Adipocyte (in vitro differentiated cells): ENCODE measurements around the gene WDR37.
"Not testable (repeated sequence)": the region's sequence is repeated elsewhere in the genome, so short reads cannot be mapped to it uniquely, and the experiment has no call there.

Source experiments
- DNase-seq: peaks from one replicate; pipeline ENCODE4 v3.0.0-alpha.2; 2015; ENCODE audit warnings: low read depth
- H3K27me3 ChIP-seq: replicated peaks from 2 replicates; pipeline ENCODE4 v1.7.0; 2013; ENCODE audit warnings: mild to moderate bottlenecking, low read length, moderate library complexity; ENCODE audit not compliant: control insufficient read depth, insufficient read depth
- H3K36me3 ChIP-seq: 2 replicates; pipeline ENCODE4 v1.7.0; 2013; ENCODE audit warnings: low read length, mild to moderate bottlenecking, moderate library complexity; ENCODE audit not compliant: control insufficient read depth, insufficient read depth, severe bottlenecking
- H3K4me1 ChIP-seq: 2 replicates; pipeline ENCODE4 v1.7.0; 2013; ENCODE audit warnings: mild to moderate bottlenecking, low read length, moderate library complexity; ENCODE audit not compliant: control insufficient read depth, insufficient read depth
- H3K4me3 ChIP-seq: 2 replicates; pipeline ENCODE4 v1.7.0; 2013; ENCODE audit warnings: mild to moderate bottlenecking, low read length, moderate library complexity
- H3K9ac ChIP-seq: 2 replicates; pipeline ENCODE4 v1.7.0; 2013; ENCODE audit warnings: mild to moderate bottlenecking, low read length, moderate library complexity
- H3K9me3 ChIP-seq: 2 replicates; pipeline ENCODE4 v1.7.0; 2013; ENCODE audit warnings: mild to moderate bottlenecking, low read length, moderate library complexity; ENCODE audit not compliant: control insufficient read depth

The WDR37 gene, protein sequence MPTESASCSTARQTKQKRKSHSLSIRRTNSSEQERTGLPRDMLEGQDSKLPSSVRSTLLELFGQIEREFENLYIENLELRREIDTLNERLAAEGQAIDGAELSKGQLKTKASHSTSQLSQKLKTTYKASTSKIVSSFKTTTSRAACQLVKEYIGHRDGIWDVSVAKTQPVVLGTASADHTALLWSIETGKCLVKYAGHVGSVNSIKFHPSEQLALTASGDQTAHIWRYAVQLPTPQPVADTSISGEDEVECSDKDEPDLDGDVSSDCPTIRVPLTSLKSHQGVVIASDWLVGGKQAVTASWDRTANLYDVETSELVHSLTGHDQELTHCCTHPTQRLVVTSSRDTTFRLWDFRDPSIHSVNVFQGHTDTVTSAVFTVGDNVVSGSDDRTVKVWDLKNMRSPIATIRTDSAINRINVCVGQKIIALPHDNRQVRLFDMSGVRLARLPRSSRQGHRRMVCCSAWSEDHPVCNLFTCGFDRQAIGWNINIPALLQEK

GRCh38 chr10:1056326-1057105 lies at the start of gene WDR37:
TSS of gene WDR37 (plus strand) at chr10:1056385. CDS start at chr10:1072156, 15,771 bp downstream.
- peaks cover 20% of the 10 kb centered on the region for H3K36me3 ChIP-seq
- DNase-seq = peak; percentile 93
- H3K9me3 ChIP-seq = no peaks in the 10 kb centered on the region
- peak within 1 kb of the TSS; percentile 99 for H3K4me3 ChIP-seq
- H3K9ac ChIP-seq = peak within 1 kb of the TSS; percentile 99
- H3K27me3 ChIP-seq = no peaks in the 10 kb centered on the region
- H3K4me1 ChIP-seq = peaks cover 27% of the 10 kb centered on the region

DNA sequence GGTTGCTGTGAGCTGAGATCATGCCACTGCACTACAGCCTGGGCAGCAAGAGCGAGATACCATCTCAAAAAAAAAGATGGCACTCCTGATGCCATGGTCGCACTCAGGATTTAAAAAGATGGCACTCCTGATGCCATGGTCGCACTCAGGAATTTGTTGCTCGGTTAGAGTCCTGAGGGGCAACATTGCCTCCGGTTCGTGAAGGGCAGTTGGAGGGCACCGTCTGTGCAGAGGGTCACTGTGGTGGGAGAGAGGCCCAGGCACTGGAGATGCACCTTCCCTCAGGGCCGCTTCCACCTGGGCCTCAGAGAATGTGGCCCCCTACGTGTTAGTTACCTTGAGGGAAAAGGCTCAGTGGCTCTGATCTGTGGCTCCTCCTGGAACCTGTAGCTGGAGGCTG lies 49.6 kb upstream of the WDR37 start:
- peaks cover 100% of the 10 kb centered on the region for H3K36me3 ChIP-seq
- peaks cover 14% of the 10 kb centered on the region for H3K9me3 ChIP-seq

DNA sequence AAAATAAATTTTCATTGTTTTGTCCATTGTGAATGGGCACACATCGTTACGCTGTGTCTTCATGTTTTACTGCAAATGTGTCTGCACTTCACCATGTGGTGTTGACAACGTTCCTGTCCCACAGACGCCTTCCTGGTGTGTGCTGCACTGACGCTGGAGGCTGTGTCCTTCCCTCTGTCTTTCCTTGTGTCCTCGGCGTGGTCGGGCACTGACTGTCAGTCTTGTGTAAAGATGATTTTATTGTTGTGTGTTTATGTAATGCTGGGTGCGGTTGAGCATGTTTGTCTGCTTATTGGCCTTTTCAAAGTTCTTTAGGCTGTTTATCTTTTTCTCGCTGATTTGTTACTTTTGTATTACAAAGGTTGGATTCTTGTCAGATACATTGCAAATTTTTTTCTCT lies 48.6 kb upstream of the WDR37 start:
- peaks cover 100% of the 10 kb centered on the region for H3K36me3 ChIP-seq
- H3K4me3 ChIP-seq = no peak overlapping the region
- H3K9me3 ChIP-seq = peaks cover 8% of the 10 kb centered on the region
- no peaks in the 10 kb centered on the region for H3K27me3 ChIP-seq
- no peaks in the 10 kb centered on the region for H3K4me1 ChIP-seq
- no peak overlapping the region for H3K9ac ChIP-seq
- no peak for DNase-seq

More for the DNA sequence above, 49.6 kb upstream of the WDR37 start:
- H3K4me1 ChIP-seq = no peaks in the 10 kb centered on the region
- no peak for DNase-seq
- no peak overlapping the region for H3K4me3 ChIP-seq
- no peaks in the 10 kb centered on the region for H3K27me3 ChIP-seq
- no peak overlapping the region for H3K9ac ChIP-seq

GRCh38 chr10:1009071-1009494 lies 47.1 kb upstream of the WDR37 start:
- DNase-seq = no peak
- no peaks in the 10 kb centered on the region for H3K9me3 ChIP-seq
- H3K4me3 ChIP-seq = no peak overlapping the region
- H3K36me3 ChIP-seq = peaks cover 96% of the 10 kb centered on the region
- no peaks in the 10 kb centered on the region for H3K4me1 ChIP-seq
- no peak overlapping the region for H3K9ac ChIP-seq
- H3K27me3 ChIP-seq = no peaks in the 10 kb centered on the region

- H3K36me3 ChIP-seq = peaks cover 96% of the 10 kb centered on the region
- not testable (repeated sequence) for DNase-seq, H3K4me1 ChIP-seq, H3K27me3 ChIP-seq, H3K9ac ChIP-seq, H3K9me3 ChIP-seq, H3K4me3 ChIP-seq
These were observed 46.2 kb upstream of the WDR37 start for GRCh38 chr10:1009947-1010346.

DNA sequence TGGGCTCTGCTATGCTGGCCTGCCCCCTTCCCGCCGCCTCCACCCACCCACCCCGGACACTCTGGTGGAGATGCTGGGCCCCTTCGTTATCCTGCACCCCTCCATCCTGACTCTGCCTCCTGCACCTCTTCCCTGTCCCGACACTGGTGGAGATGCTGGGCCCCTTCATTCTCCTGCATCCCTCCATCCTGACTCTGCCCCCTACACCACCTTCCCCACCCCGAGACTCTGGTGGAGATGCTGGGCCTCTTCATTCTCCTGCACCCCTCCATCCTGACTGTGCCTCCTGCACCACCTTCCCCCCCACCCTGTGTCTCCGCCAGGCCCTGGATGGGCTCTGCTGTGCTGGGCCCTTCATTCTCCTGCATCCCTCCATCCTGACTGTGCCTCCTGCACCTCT lies 45.5 kb upstream of the WDR37 start:
- no peak overlapping the region for H3K9ac ChIP-seq
- H3K36me3 ChIP-seq = peaks cover 95% of the 10 kb centered on the region
- no peak for DNase-seq
- no peak overlapping the region for H3K4me3 ChIP-seq
- no peaks in the 10 kb centered on the region for H3K4me1 ChIP-seq
- no peaks in the 10 kb centered on the region for H3K27me3 ChIP-seq
- H3K9me3 ChIP-seq = no peaks in the 10 kb centered on the region

GRCh38 chr10:1011696-1012095 lies 44.5 kb upstream of the WDR37 start:
- Histone ChIP-seq H3K9me3 (no peaks in the 10 kb centered on the region), H3K4me1 (no peaks in the 10 kb centered on the region), H3K27me3 (no peaks in the 10 kb centered on the region), H3K36me3 (peaks cover 95% of the 10 kb centered on the region), H3K4me3 (no peak overlapping the region), H3K9ac (no peak overlapping the region)
- no peak for DNase-seq

GRCh38 chr10:1015688-1016087 lies 40.5 kb upstream of the WDR37 start:
- H3K36me3 ChIP-seq = peaks cover 88% of the 10 kb centered on the region

DNA sequence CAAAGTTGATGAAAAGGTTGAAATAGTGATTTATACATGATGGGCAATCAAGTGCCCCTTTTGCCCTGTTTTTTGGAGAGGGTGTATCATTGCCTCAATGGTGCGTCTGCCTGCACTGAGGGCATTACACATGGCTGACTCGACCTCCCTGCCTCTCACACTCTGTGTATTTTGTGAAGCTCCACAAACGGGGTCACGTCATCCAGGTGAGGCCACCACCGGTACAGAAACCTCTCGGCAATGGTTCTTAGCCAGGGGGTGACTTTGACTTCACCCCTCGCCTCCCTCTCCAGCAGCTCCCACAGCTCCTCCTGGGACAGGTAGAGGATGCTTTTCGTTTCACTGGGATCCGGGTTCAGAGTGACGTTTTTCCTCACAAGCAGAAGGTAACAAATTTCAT lies 36.8 kb upstream of the WDR37 start:
- H3K36me3 ChIP-seq = peaks cover 57% of the 10 kb centered on the region
- DNase-seq = no peak
- no peaks in the 10 kb centered on the region for H3K4me1 ChIP-seq
- no peak overlapping the region for H3K9ac ChIP-seq
- no peaks in the 10 kb centered on the region for H3K9me3 ChIP-seq
- H3K4me3 ChIP-seq = no peak overlapping the region
- no peaks in the 10 kb centered on the region for H3K27me3 ChIP-seq

More at GRCh38 chr10:1015688-1016087, 40.5 kb upstream of the WDR37 start:
- no peaks in the 10 kb centered on the region for H3K27me3 ChIP-seq
- H3K4me3 ChIP-seq = no peak overlapping the region
- DNase-seq = no peak
- H3K9ac ChIP-seq = no peak overlapping the region
- no peaks in the 10 kb centered on the region for H3K4me1 ChIP-seq
- no peaks in the 10 kb centered on the region for H3K9me3 ChIP-seq

DNA sequence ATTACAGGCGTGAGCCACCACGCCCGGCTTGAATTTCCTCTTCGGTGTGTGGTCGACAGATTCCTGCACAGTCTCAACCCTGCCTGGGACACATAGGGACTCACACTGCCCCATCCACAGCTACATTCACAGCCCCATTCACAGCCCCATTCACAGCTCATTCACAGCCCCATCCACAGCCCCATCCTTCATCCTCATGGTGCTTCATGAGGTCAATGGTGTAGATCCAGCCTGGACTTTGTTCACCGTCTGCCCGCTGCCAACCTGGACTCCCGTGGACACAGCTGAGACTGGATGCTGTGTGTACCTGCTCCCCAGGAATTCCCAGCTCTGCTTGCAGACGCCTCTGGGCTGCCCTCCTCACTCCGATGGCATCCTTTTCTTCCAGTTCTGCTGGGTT lies 35.7 kb upstream of the WDR37 start:
- Histone ChIP-seq H3K4me1 (no peaks in the 10 kb centered on the region), H3K36me3 (peaks cover 47% of the 10 kb centered on the region), H3K9me3 (no peaks in the 10 kb centered on the region), H3K27me3 (no peaks in the 10 kb centered on the region), H3K4me3 (no peak overlapping the region), H3K9ac (no peak overlapping the region)
- DNase-seq = no peak

DNA sequence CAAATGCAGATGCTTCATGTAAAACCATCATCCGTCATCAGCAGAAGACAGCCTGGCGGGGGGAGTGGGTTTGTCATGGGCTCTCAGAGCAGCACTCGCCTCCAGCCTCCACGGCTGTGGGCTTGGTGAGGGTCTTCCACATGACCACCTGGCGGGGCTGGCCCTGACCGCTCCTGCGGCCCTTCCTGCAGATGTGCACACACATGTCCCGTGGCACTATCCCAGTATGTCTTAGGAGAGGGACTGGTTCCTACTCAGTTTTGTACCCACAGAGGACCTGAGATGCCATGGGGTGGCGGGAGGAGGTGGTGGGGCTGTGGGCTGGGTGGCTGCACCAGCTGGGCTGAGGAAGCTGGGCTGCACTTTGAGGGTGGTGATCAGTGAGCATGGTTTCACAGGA lies 35.2 kb upstream of the WDR37 start:
- no peak for DNase-seq
- H3K9me3 ChIP-seq = no peaks in the 10 kb centered on the region
- H3K9ac ChIP-seq = no peak overlapping the region
- no peaks in the 10 kb centered on the region for H3K27me3 ChIP-seq
- H3K4me3 ChIP-seq = no peak overlapping the region
- no peaks in the 10 kb centered on the region for H3K4me1 ChIP-seq
- peaks cover 42% of the 10 kb centered on the region for H3K36me3 ChIP-seq
